ENCODE results near the gene SERPINA3. TPM values are rescaled to one million over a fixed set of nuclear protein-coding genes. Genes with fewer than 3 reads are reported as not detected.

The SERPINA3 gene
- total and polyA plus RNA-seq, 4 donors: 4.9 to 446 (median 254) TPM

GRCh38 chr14:94620597-94620996 lies 8.4 kb downstream of the SERPINA3 start:
- Histone ChIP-seq H3K9me3 (ENCODE audit: control insufficient read depth in 4 of 4, insufficient read depth in 3 of 4, low read length in 3 of 4) (peaks cover 2 to 19% (median 14%) of the 10 kb centered on the region in 4 donors), H3K4me1 (ENCODE audit: control insufficient read depth in 5 of 5, insufficient read depth in 5 of 5, low read length in 5 of 5) (no peaks in the 10 kb centered on the region), H3K36me3 (ENCODE audit: control insufficient read depth in 4 of 4, insufficient read depth in 4 of 4, low read length in 4 of 4) (no peaks in the 10 kb centered on the region), H3K27me3 (ENCODE audit: control insufficient read depth in 3 of 3, insufficient read depth in 3 of 3, low read length in 2 of 3) (no peaks in the 10 kb centered on the region), H3K27ac (ENCODE audit: low read depth in 1 of 2, low read length in 1 of 2) (no peak overlapping the region), H3K4me3 (no peak overlapping the region), H3K9ac (ENCODE audit: insufficient read depth in 1 of 2, low read length in 2 of 2) (no peak overlapping the region)
- ATAC-seq (ENCODE audit: insufficient read depth, low FRiP score) (no peak), DNase-seq (no peak)
- TF ChIP-seq CTCF (IDR thresholded peaks at IDR 0.05; ENCODE audit: control extremely low read depth, extremely low read depth): no peak
- 83 to 90% methylated on average over 6 of the region's 6 CpGs for WGBS, 2 donors

DNA sequence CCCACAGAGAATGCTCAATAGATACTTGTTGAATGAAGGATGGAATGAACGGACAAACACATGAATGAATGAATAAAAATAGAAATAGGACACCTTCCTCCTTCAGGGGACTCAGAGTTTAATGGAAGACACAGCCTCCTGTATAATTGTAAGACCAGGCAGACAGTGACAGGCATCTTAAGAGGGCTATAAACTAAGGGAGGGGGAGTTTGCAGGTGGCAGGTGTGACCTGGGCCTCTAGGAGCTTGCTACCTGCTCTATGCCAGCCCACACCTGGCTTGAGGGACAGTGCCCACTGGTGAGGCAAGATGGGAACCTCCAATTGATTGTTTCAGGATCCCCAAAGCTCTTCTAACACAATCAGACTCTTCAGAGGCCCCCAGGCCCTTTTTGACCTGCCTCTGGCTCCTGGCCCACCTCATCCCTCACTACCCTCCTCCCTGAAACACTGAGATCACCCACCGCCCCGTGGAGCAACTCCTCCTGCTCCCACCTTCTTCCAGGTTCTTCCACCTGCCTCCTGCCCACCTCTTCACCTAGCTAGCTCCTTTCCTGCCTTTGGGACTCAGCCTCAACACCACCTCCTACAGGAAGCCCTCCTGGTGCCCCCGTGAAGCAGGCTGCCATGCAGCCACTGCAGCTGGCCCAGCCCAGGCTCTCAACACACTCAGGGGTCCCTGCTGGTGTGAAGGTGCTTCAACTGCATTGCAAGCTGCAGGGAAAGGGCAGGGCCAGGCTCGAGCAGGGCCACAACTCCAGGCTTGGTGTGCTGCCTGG lies 9.4 kb downstream of the SERPINA3 start:
- H3K36me3 ChIP-seq (ENCODE audit: control insufficient read depth in 4 of 4, insufficient read depth in 4 of 4, low read length in 4 of 4): no peaks in the 10 kb centered on the region
- no peak for TF ChIP-seq CTCF (IDR thresholded peaks at IDR 0.05; ENCODE audit: control extremely low read depth, extremely low read depth)
- DNase-seq: no peak
- H3K27ac ChIP-seq (ENCODE audit: low read depth in 1 of 2, low read length in 1 of 2): no peak overlapping the region
- no peaks in the 10 kb centered on the region for H3K4me1 ChIP-seq (ENCODE audit: control insufficient read depth in 5 of 5, insufficient read depth in 5 of 5, low read length in 5 of 5)
- H3K9ac ChIP-seq (ENCODE audit: insufficient read depth in 1 of 2, low read length in 2 of 2): no peak overlapping the region
- peaks cover 2 to 19% (median 11%) of the 10 kb centered on the region in 4 donors for H3K9me3 ChIP-seq (ENCODE audit: control insufficient read depth in 4 of 4, insufficient read depth in 3 of 4, low read length in 3 of 4)
- no peak for ATAC-seq (ENCODE audit: insufficient read depth, low FRiP score)
- H3K27me3 ChIP-seq (ENCODE audit: control insufficient read depth in 3 of 3, insufficient read depth in 3 of 3, low read length in 2 of 3): no peaks in the 10 kb centered on the region
- WGBS, 2 donors: 74 to 82% methylated on average over 5 of the region's 5 CpGs
- no peak overlapping the region for H3K4me3 ChIP-seq

DNA sequence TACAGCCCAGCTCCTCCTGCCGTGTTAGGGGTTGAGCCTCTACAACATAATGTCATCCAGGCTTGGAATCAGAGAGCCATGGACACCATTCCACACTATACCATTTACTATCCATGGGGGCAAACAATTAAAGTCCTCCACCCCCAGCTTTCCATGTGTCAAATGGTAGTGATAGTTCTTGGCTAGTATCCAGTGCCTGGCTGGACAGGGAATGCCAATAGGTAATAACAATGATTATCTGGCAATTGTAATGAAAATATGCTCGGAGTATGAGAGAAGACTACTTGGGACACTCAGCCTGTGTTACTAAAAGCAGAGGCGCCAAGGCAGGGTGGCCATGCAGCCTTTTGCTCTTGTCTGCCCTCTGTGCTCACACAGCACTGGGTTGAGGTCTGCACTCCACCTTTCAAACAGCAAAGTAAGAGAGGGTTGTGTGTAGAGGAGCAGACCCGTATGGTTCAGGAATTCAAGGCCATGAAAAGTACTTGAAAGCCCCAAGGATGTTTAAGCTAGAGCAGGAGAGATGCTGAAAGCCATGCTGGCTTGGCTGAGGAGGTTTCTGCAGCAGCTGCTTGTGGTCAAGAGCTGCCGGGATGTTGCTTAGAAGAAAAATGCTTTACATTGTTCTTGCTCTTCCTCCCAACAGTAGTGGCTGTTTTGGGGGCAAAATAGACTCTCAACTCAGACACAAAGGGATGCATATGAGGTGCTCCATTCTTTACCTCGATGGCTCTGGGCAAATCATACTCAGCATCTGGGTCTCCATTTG lies 10.6 kb downstream of the SERPINA3 start:
- Histone ChIP-seq H3K27me3 (ENCODE audit: control insufficient read depth in 3 of 3, insufficient read depth in 3 of 3, low read length in 2 of 3) (no peaks in the 10 kb centered on the region), H3K36me3 (ENCODE audit: control insufficient read depth in 4 of 4, insufficient read depth in 4 of 4, low read length in 4 of 4) (no peaks in the 10 kb centered on the region), H3K9me3 (ENCODE audit: control insufficient read depth in 4 of 4, insufficient read depth in 3 of 4, low read length in 3 of 4) (peaks cover 2 to 13% (median 8%) of the 10 kb centered on the region in 4 donors), H3K27ac (ENCODE audit: low read depth in 1 of 2, low read length in 1 of 2) (no peak overlapping the region), H3K9ac (ENCODE audit: insufficient read depth in 1 of 2, low read length in 2 of 2) (no peak overlapping the region), H3K4me3 (no peak overlapping the region), H3K4me1 (ENCODE audit: control insufficient read depth in 5 of 5, insufficient read depth in 5 of 5, low read length in 5 of 5) (no peaks in the 10 kb centered on the region)
- TF ChIP-seq CTCF (IDR thresholded peaks at IDR 0.05; ENCODE audit: control extremely low read depth, extremely low read depth): no peak
- 56 to 69% methylated on average over 6 of the region's 6 CpGs for WGBS, 2 donors
- no peak for DNase-seq
- ATAC-seq (ENCODE audit: insufficient read depth, low FRiP score): no peak
